Hindlimb muscle (tissue), 1 donor: Measurements from ENCODE around the gene NUP188. TPM values are rescaled to one million over a fixed set of nuclear protein-coding genes. Genes with fewer than 3 reads are reported as not detected.

Experiments
- DNase-seq: peaks from one replicate; pipeline ENCODE4 v3.0.0-alpha.2; 2013
- polyA plus RNA-seq: library from polyadenylated mRNA; unstranded; fragments of 120-200 nt; gene quantifications from one replicate; pipeline ENCODE4 v1.2.1, GENCODE V29; 2013; ENCODE audit not compliant: insufficient read length

The NUP188 gene
- polyA plus RNA-seq, 1 donor: 36.4 TPM

DNA sequence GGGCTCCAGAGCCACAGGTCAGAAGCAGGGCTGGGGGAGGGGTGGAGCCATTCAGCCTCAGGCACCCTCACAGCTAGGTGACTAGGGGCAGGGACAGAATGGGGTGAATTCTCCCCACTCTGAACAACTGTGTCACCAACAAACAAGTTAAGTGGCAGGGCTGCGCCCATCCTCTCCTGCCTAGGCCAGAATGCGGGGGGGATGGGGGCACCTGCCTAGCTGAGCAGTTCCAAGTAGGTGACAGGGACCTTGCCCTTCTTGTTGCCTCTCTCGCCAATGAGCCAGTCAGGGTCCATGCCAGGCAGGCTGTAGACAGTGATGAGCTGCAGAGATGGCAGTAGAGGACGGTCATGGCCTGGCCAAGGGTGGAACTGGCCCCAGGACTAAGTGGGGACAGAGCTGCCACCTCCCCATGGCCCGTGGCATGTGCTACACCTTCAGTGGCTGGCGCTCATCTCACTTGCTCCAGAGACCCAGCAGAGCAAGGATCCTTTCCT lies 61.0 kb downstream of the NUP188 start:
- no peak for DNase-seq

DNA sequence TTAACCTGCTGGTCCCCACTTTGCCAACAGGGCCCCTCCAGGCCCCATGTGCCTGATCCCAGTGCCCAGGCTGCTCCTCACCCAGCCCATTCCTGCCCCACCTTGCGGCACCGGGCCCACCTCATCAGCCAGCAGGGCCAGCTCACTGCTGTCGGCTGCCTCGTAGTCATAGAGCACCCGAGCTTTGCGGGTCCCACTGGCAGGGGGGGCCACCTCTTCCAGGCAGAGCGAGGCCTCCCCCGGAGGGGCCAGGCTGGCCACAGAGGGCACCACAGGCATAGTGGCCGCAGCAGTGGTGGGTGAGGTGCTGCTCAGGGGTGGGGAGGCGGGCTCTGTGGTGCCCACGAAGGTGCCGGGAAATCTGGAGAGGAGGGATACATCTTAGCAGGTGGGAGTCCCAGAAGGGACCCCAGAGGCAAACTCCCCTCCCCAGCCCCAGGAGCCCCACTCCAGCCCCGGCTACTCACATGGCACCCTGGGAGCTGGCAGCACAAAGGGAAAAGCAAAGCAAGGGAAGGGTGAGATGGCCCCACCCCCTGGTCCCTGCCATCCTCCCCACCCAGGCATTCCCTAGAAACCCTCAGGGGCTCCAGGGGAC lies 61.6 kb downstream of the NUP188 start:
- DNase-seq: no peak

DNA sequence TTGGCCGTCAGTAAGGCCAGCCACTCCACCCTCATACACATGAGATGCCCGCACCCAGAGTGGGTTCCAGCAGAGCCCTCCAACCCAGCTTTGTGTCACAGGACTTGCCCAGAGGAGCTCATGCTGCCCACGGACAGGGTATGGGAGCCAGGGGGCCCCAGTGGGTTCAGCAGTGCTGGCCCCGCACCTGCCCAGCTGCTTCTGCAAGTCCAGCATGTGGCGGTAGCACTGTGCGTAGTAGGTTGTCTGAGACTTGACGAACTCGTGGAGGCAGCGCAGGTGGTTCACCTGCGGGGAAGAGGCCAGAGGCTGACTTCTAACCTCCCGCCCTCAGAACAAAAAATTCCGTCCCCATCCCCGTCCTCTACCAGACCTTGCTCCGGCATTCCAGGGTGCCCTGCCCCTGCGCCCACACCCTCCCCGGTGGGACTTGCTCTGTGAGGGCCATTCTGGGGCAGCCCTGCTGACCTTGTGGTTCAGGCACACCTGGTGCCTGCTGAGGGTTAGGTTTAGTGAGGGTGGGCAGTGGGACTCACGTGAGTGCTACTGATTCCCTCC lies 62.2 kb downstream of the NUP188 start:
- DNase-seq: no peak

DNA sequence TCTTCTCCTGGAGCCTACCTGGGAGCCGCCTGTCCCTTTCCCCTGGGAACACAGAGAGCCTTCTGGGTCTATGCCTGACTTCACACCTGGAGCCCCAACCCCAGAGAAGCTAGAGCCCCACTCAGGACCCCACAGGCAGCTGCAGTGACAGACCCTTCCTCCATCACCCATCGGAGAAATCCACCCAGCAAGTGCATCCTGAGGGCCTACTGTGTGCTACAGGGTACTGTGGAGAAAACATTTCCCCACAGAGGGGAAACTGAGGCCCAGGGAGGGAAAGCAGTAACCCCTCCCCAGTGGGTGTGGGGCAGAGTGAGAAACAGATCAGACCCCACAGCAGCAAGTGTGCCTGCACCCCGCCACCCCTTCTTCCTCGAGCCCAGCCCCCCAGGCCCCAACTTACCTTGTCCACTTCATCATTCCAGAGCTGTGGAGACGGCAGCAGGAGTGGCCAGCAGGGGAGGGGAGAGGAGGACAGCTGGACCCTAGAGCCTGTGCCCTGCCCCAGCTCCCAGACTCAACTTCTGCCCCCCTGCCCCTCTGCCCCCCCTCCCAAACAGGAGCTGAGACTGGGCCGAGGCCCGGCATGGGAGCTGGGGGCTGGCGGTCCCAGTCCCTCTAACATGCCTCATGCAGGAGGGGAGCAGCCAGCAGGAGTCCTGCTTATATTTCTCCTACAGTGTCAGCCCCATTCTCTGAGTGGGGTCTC lies 62.9 kb downstream of the NUP188 start:
- no peak for DNase-seq

DNA sequence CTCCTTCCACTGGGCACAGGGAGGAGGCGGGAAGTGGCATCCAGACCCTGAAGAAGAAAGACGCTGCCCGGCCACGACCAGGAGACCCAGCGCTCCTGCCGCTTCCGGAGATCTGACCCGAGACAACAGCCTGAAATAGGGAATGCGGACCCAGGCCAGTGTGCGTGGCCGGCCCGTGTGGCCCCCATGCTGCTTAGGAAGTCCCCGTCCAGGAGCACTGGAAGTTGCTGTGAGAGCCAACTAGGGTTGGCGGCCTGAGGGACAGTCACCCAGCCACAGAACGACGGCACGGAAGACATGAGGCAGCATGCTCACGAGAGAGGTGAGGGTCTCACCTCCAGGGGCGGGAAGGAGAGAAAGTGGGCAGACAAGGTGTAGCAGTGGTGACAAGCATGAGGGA lies 63.7 kb downstream of the NUP188 start:
- DNase-seq: no peak

DNA sequence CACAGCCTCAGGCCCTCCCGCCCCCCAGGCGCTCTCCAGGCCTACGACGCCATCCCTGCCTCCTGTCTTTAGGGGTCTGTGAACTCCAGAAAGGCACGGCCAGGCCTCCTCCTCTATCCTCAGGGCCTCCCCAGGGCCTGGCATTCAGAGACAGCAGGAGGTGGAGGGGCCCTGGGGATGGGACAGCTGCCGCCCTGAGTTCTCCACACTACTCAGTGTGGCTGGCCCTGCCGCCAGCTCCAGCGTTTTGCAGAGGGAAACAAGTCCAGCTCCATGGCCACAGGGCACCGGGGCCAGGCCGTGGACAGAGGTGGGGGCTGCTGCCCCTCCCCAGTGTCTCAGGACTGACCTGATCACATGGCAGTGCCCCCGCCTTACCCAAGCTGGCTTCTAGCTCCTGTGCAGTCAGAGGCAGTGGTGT lies 64.3 kb downstream of the NUP188 start:
- no peak for DNase-seq

DNA sequence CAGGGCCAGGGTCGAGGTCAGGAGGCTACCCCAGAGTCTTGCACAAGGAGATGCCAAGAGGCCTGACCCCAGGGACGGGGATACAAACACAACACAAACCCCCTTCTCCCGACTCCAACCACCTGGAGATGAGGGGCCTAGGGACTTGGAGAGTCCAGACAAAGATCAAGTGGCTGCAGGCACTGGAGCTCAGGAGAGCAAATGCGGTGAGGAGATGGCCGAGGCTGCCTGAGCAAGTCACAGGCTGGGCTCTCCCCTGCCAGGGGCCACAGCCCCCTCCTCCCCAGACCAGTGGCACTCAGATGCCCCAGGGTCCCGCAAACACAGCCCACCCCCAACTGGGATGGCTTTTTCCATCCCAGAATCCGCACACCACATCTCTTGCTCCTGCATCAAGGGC lies 64.8 kb downstream of the NUP188 start:
- DNase-seq: no peak

DNA sequence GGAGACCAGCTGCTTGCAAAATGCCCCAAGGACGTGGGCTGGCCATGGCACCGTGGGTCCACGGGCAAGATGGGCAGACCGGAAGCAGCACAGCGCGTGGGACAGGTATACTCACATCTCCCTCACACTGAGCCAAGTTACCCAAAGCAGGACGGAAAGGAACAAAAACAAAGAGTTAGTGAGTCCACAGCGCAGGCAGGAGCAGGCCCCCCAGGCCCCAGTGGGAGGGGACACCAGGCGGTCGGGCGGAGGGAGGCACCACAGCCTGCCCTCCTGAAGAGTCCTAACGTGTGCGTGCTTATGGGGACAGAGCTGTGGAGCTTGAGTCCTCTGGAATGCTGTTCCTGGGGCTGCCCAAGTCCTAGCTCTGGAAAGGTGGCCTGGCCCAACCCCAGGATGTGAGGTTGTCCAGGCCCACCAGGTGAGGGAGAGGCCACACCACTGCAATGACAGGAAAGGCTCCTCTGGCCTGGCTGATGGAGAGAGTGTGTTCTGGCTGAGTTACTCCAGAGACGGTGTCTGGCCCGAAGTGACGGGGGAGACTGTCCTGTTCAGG lies 65.5 kb downstream of the NUP188 start:
- DNase-seq: no peak

DNA sequence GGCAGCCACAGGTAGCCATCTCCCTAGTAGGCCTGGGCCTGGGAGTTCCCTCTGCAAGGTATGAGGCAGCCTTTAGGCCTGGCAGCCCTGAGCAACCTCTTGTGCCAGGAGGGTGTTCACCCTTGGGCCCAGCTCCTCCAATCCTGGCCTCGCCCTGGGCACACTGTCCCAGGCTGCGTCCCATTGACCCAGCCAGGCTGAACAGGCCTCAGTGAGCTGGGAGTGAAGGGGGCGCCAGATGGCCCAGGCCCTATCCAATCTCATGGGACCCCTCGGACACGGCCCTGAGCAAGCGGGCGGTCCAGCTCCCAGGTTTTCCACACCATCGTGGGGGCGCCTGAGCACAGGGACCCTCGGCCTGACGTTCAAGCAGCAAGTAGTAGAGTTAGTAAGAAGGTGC lies 66.2 kb downstream of the NUP188 start:
- no peak for DNase-seq

DNA sequence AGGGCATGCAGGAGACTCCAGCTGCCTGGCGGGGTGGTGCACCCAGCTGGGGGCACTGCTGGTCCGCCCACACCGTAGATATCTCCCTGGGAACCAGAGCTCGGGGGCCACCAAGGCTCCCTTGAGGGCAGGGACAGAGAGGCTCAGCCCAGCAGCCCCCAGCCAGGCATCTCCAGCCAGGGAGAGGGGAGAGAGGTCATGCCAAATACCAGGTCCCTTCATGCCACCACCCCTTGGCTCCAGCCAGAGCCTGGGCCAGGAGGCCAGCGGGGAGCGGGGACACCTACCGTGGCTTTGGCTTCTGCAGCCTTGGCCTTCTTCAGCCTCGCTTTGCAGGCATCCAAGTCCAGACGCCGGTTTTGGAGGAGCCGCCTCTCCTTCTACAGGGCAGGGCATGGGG lies 66.6 kb downstream of the NUP188 start:
- DNase-seq: no peak

DNA sequence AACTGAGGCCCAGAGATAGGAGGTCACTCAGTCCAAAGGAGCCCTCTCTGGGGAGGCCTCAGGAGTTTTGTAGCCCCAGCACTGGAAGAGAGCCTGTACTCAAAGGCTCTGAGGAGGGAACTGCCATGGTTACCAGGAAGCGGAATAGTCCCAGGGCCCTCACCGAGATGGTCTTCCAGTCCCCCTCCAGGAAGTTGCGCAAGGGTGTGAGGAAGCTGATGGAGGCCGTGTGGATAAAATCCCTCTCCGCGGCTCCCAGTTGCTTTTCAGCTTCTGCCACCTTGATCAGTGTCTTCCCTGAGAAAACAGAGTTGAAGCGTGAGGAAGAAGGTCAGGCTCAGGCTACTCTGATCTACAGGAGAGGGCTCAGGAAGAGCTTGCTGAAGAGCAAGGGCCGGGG lies 67.1 kb downstream of the NUP188 start:
- DNase-seq: no peak

DNA sequence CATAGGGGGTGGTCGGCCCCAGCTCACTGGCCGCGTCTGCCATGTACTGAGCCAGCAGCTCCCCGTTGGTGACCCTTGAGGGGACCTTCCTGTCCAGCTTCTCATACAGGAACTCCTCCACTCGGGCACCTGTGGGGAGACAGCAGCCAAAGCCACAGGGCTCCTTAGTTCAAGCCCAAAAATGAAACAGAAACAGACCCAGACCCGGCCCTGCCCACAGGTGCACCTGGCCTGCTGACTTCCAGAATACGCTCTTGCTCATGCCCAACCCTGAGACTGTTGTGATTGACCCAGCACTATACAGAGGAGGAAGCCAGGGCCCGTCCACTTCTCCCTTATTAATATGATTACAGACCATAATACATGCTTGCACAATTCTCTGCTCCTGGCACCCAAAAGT lies 73.6 kb downstream of the NUP188 start:
- no peak for DNase-seq

DNA sequence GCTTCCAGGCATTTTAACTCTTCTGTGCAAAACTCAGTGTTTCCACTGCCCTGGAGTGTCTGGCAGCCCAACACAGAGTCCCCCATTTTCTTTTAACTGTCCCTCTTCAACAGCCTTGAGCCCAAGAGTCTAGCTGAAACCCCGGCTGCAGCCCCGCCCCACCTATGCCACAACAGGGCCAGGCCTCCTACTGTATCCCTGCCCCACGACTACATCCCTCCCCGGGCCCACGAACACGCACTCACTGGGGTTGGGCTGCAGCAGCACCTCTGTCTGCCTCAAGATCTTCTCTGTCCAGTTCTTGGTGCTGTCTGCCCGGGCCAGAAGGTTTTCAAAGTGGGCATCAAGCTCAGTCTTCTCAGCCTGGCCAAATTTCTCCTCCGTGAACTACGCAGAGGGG lies 74.5 kb downstream of the NUP188 start:
- no peak for DNase-seq

DNA sequence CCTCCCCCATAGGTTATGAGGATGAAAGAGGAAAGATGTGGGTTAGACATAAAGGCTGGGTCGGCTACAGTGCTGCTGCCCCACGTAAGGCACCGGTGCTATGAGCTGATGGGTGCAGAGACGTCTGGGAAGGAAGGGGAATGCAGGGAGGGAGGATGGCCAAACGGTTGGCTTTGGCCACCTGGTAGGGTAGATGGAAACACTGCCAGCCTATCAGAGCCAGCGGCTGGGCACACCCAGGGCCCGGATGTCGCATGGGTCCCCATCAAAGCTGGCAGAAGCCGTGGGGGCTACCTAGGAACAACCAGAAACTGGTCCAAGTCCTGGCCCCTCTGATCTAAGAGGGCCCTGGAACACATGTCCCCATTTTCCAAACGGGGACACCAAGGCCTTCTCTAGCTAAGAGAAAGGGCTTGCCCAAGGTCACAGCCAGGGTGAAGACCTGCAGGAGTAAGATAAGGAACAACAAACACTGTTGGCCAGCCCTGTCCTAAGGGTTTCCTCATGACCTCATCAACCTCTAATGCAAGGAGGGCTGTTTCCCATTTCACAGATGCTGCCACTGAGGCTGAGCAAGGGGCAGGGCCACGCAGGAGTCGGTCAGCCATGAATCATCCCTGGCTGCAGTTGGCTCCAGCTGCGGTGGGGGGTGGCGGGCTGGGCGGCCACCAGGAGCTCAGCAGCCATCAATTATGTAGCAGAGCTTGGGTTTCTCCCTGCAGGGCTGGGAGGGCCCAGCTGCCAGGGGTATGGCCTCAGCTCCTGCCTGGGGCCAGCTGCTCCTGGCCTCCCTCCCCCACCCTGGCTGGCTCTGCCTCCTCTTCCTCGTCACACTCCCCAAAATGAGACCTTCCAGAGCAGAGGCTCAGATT lies 75.8 kb downstream of the NUP188 start:
- peak; percentile 69 for DNase-seq

DNA sequence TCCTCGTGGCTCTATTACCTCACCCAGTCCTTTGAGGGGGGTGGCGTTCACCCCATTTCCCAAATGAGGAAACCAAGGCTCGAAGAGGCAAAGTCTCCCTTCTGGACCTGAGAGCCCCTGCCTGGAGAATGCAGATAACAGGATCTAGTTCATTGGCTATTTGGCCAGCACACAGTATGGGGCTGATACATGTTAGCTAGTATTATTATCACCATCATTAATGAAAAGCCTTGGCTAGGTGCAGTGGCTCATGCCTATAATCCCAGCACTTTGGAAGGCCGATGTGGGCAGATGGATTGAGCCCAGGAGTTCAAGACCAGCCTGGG lies 76.4 kb downstream of the NUP188 start:
- no peak for DNase-seq

DNA sequence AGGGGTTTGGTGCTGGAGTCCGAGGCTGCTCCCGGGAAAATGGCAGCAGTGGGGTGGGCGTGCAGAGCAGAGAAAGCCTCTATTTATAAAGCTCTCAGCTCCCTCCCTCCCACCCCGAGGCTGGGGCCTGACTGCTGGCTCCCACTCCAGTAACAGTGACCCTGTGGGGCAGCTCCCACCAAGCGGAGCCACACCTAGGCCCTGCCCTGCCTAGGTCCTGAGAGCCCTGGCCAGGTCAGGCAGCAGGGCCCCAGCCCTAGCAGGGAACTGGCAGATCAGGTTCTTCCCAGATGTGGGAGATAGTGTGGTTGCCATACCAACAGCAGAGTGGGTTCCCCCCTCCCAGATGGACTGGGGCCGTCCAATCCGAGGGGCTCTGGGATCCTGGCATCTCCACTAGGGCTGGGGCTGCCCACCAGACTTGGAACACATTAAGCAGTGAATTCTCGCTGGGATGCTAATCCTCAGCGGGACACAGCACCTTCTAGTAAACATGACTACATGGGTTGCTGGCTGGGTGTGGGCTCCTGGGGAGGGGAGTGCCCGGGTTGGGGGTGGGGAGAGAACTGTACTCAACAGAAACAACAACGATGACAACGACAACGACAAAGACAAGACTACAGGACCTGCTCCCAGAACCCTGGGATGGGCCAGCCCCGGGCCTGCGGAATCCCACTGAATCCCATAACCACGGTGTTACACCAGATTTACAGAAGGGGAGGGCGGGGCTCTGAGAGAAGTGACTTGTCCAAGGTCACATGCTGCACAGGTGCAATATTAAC lies 79.1 kb downstream of the NUP188 start:
- DNase-seq: no peak

DNA sequence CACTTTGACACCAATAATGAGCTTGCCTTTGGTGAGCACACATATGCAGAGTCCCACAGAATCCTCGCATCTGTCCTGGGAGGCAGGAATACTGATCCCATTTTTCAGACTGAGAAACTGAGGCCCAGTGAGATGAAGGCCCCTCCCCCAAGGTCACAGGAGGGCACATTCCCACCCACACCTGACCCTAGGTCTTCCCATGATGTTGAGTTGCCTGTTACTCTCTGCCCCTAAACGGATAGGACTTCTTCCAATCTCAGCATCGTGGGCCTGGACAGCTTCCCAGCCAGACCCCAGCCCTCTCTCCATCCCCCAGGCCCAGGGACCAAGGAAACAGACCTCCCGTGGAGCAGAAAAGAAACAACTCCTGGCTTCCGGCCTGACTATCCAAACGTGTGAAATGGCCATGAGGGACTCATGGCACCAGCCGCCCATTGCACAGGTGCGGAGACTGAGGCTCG lies 79.8 kb downstream of the NUP188 start:
- DNase-seq: no peak

DNA sequence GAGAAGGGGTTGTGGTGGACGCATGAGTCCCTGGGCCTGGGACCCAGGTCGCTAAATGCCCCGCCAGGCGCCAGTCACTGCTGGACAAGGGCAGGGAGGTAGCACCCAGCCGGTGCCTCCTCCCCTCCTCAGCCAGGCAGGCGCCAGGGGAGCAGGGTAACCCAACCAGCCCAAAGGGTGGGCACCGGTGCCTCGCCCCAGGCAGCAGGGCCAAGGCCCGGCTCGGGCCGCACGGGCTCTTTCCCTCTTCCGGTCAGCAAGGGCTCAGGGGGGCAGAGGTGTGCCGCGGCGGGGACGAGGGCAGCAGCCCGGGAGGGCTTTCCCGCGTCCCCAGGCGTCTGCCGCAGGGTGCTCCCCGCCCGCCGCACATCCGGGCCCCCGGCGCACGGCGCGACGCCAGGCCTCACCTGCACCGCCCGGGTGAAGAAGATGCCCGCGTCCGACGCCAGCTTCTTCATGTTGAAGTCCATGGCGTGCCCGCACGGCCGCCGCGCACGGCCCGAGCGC lies 80.2 kb downstream of the NUP188 start:
- DNase-seq: no peak

DNA sequence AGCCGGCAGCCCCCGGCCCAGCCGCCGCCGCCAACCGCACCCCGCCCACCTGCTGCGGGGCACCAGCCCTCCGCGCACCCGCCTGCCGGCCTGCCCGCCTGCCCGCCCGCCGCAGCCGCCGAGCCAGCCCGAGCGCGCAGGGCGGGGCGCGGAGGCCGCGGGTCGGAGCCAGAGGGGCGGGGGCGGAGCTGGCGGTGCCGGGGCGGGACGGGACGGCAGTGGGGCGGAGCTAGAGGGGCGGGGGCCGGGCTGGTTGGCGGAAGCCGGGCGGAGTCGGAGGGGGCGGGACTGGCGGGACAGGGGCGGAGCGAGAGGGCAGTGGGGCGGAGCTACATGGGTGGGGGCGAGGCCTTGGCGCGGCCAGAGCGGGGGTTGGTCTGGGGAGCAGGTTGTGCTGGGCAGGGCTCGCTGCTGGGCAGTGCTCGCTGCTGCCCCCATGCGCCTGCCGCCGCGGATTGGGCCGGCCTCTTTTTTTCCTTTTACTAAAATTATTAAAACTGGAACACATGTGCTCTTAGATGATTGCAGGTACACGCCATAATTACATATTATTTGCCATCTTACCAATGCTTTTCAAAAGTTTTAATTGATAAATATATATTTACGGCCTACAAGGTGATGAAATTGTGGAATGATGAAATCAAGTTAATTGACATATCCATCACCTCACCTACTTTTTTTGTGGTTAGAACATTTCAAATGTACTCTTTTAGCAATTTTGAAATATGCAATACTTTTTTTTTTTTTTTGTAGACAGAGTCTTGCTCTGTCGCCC lies 80.9 kb downstream of the NUP188 start, which contains the start of gene SH3GLB2:
Gene SH3GLB2, minus strand, starts transcription at position 140 of the 775 bp plus-strand sequence. CDS start 177 bp downstream, outside the sequence.
- DNase-seq: peak; percentile 93

DNA sequence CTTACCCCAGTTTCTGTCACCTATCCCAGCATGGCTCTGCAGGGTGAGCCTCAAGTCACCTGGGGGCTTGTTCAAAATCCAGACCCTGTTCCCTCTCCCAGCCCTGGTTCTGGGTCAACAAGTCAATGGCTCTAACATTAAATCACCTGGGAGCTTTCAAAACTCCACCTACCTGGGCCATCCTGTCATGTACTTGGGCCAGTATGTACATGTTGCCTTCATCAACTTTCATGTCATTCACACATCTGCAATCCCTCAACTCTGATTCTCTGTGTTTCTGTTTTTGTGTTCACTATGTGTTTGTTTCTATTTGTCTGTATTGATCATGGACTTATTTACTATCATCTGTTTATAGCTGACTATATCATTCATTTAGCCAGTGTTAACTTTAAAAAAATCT lies 82.7 kb downstream of the NUP188 start:
- DNase-seq: no peak

DNA sequence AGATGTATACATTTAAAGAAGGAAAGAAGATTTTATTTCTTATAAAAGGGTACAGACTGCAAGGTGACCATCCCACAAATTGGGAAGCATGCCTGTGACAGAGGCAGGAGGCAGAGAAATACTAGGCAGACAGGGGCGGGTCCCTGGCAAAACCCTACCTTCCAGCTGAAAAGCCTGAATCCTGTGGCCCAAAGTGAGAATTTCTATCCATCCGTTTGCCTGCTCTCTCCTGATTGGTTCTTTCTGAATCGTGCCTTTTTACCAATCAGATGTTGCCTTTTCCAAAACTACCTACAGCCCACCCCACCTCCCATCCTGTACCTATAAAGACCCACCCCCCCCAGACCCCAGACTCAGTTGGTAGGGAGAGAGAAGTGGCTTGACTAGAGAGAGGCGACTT lies 84.0 kb downstream of the NUP188 start:
- DNase-seq: no peak
